Activated gamma-delta T cell treated with Interleukin-2 at 50 U/mL for 16 hours (primary cell): Measurements from ENCODE around the gene PTPDC1.
"Not testable (repeated sequence)": the region's sequence is repeated elsewhere in the genome, so short reads cannot be mapped to it uniquely, and the experiment has no call there.

Experiments
- DNase-seq: peaks from one replicate; pipeline ENCODE4 v3.0.0-alpha.2; 2020

The PTPDC1 gene

GRCh38 chr9:94096819-94097577, 12.7 kb downstream of the PTPDC1 start:
- DNase-seq, result no peak

GRCh38 chr9:94097788-94098414, 13.6 kb downstream of the PTPDC1 start:
- DNase-seq, result no peak

- no peak for DNase-seq
Observed at GRCh38 chr9:94100152-94100879, 16.1 kb downstream of the PTPDC1 start.

- DNase-seq, result no peak
Observed at GRCh38 chr9:94101162-94101853, 17.0 kb downstream of the PTPDC1 start.

DNA sequence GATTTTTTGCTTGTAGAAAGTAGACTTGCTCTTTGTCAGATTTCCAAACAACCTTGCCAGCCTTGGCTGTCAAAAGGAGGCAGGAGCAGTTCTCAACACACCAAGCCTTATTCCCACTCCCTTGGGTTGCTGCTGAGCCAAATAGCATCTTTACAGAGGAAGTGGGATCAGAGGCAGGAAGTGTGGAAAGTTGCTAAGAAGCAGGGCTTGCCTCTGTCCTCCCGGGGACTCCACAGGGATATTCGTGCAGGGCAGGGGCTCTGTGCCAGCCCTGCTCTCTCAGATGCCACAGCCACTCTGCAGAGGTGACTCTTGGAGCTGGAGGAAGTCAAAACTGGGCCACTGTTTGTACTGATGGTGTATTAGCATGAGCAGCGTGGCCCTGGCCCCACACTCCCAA, 24.3 kb downstream of the PTPDC1 start:
- DNase-seq, result no peak

GRCh38 chr9:94110821-94111252, 26.6 kb downstream of the PTPDC1 start:
- no peak for DNase-seq

DNA sequence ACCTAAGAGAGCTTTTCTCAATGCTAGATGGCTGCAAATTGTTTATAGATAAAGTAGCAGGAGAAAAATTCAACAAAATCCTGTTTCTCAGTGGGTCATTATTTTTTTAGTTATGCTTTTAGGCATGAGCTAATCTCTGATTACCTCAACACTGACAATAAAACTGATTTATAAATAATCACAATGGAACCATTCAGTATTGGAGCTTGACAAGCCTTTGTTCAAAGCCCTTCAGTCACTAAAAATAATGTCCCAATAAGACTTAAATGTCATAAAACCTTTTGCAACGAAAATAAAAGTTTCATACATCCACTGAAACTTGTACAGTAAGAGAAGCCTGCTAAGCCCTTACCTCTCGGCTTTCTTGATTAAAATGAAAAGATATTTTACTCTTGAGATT, 27.2 kb downstream of the PTPDC1 start:
- no peak for DNase-seq

DNA sequence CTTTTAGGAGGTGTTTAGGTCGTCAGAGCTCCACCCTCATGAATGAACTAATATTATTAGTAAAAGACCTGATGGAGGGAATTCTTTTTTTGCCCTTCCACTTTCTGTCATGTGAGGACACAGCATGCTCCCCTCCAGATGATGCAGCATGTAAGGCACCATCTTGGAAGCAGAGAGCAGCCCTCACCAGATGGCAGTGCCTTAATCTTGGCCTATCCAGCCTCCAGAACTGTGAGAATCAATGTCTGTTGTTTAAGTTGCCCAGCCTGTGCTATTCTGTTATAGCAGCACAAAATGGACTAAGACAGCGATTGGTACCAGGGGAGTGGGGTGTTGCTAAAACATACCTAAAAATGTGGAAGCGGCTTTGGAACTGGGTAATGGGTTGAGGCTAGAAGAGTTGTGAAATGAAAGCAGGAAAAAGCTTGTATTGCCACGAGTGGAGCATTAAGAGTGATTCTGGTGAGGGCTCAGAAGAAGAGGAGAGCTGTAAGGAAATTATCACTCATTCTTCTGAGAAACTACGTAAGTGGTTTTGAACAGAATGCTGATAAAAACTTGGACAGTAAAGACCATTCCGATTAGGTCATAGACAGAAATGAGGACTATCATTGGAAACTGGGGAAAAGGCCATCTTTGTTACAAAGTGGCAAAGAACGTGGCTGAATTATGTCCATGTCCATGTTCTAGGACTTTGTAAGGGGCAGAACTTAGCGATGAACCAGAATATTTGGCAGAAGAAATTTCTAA, 28.6 kb downstream of the PTPDC1 start:
- no peak for DNase-seq

- not testable (repeated sequence) for DNase-seq
Observed at GRCh38 chr9:94120088-94120487, 35.8 kb downstream of the PTPDC1 start.

- no peak for DNase-seq
Observed at GRCh38 chr9:94120854-94121376, 36.7 kb downstream of the PTPDC1 start.

- no peak for DNase-seq
Observed at GRCh38 chr9:94126844-94127243, 42.6 kb downstream of the PTPDC1 start.

DNA sequence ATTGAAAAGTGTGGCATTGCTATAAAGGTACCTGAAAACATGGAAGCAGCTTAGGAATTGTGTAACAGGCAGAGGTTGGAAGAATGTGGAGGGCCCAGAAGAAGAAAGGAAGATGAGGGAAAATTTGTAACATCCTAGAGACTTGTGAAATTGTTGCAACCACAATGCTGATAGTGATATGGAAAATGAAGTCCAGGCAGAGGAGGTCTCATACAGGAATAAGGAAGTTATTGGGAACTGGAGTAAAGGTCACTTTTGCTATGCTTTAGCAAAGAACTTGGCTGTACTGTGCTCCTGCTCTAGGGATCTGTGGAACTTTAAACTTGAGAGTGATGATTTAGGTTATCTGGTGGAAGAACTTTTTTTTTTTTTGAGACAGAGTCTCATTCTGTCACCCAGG, 43.5 kb downstream of the PTPDC1 start:
- no peak for DNase-seq

DNA sequence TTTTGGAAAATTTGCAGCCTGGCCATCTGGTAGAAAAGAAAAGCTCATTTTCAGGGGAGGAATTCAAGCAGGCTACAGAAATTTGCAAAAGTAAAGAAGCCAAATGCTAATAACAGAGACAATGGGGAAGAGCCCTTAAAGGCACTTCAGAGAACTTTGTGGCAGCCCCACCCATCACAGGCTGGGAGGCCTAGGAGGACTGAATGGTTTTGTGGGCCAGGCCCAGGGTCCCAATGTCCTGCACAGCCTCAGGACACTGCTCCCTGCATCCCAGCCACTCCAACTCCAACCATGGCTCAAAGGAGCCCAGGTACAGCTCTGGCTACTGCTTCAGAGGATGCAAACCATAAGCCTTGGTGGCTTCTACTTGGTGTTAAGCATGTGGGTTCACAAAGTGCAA, 44.3 kb downstream of the PTPDC1 start:
- no peak for DNase-seq

GRCh38 chr9:94134629-94135028, 50.4 kb downstream of the PTPDC1 start:
- no peak for DNase-seq

- DNase-seq, result no peak
Observed at GRCh38 chr9:94135222-94135621, 51.0 kb downstream of the PTPDC1 start.

- DNase-seq, result no peak
Observed at GRCh38 chr9:94139672-94140417, 55.6 kb downstream of the PTPDC1 start.

GRCh38 chr9:94140418-94140780, 56.1 kb downstream of the PTPDC1 start:
- no peak for DNase-seq

DNA sequence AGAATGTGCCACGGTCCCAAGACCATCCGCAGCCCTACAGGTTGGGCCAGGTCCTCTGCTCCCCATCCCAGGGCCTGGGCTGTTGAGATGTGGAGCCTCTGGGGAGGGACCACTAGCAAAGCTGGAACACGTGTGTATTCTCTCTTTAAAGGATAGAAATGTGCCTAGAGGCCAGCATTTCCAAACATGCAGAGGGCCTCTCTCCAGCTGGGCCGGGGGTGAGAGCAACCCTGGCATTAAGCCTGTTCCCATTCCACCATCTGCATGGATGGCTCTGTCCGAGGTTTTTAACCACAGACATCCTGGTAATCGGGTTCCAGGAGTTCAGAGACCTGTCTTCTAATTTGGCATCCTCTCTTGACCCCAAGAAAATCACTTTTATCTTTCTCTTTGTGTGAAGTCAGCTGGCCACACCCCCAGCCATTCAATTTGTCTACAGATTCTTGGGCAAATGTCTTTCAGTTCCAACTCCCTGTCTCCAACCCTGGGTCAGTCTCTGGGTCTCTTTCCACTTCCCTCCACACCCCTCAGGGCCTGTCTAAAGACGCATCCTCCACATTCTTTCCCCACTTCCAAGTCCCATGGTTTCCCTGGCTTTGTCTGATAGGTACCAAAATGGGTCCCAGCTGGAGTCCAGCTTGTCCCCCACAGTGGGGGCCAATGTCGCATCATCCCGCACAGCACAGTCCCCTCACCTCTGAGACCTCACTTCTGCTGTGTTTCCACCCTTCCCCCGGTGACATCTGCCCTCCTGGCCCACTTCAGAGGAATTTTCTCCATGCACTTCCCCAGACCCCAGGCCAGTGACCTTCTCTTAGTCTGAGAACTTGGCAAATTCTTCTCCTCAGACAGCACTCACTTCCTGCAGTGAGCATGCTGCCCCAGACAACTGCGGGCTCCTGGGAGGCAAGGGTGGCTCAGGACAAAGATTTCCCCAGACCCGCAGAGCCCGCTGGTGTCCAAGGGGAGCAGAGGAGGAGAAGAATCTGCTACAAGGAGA, 56.8 kb downstream of the PTPDC1 start:
- no peak for DNase-seq

DNA sequence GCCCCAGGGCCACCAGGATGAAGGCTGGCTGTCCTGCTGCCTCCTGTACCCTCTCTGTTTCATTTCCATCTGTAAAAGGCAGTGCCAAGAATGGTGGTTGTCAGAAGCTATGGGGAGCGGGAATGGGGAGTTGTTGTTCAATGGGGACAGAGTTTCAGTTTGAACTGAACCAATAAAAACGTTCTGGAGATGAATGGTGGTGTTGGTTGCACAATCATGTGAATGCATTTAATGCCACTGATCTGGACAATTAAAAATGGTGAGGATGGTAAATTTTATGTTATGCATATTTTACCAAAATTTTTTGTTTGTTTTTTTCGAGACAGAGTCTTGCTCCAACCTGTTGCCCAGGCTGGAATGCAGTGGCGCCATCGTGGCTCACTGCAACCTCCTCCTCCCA, 58.1 kb downstream of the PTPDC1 start:
- no peak for DNase-seq

DNA sequence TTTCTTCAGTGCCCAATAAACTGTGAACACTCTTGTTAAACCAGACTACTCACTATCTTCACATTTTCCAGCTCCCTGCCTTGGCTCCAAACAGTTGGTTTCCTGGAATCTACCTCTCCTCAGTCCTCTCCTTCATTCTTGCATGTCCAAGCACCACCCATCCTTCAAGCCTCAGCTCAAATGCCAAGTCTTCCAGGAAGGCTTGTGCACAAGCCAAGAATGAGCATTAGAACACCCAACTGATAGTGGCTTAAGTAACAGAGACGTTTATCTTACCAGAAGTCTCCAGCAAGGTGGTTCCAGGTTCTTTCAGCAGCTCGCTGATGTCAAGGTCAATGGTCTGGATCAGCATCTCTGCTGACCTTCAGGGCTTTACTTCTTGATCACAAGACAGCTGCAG, 60.1 kb downstream of the PTPDC1 start:
- no peak for DNase-seq
